HG02678 (cell line): ENCODE data around the gene LCE6A.

Experiments used
- ATAC-seq: cut with Tn5 transposase; IDR thresholded peaks from one replicate; pipeline ENCODE4 v1.9.1; 2021; ENCODE audit warnings: mild to moderate bottlenecking, moderate library complexity; ENCODE audit not compliant: unreplicated experiment

The LCE6A gene

GRCh38 chr1:152842556-152842955 lies at the start of gene LCE6A:
Gene LCE6A (plus strand): TSS chr1:152842856. CDS start chr1:152843521, 665 bp downstream.
- no peak for ATAC-seq

- ATAC-seq = no peak
Observed at GRCh38 chr1:152795686-152796085, 47.0 kb upstream of the LCE6A start.

GRCh38 chr1:152796421-152796820 lies 46.2 kb upstream of the LCE6A start, which contains the start of gene LCE1D:
Gene LCE1D (plus strand): TSS chr1:152796721. CDS start chr1:152797795, 1,074 bp downstream.
- no peak for ATAC-seq

- ATAC-seq = no peak
Observed at GRCh38 chr1:152801333-152801732, 41.3 kb upstream of the LCE6A start.

- no peak for ATAC-seq
Observed at GRCh38 chr1:152806576-152806975, 36.1 kb upstream of the LCE6A start, which contains the start of gene LCE1C. Gene LCE1C (minus strand): TSS chr1:152806651. CDS start chr1:152805478, 1,173 bp downstream.

GRCh38 chr1:152811050-152811449 lies 31.6 kb upstream of the LCE6A start:
- ATAC-seq = no peak

- no peak for ATAC-seq
Observed at GRCh38 chr1:152811671-152812070, 31.0 kb upstream of the LCE6A start, which contains the start of gene LCE1B. Gene LCE1B (plus strand): TSS chr1:152811971. CDS start chr1:152812447, 476 bp downstream.

- no peak for ATAC-seq
Observed at GRCh38 chr1:152817309-152817708, 25.3 kb upstream of the LCE6A start.

- ATAC-seq = no peak
Observed at GRCh38 chr1:152823294-152823693, 19.4 kb upstream of the LCE6A start.

GRCh38 chr1:152824964-152825363 lies 17.7 kb upstream of the LCE6A start:
- ATAC-seq = no peak

- no peak for ATAC-seq
Observed at GRCh38 chr1:152827173-152827572, 15.5 kb upstream of the LCE6A start, which contains the start of gene LCE1A. Gene LCE1A (plus strand): TSS chr1:152827473. CDS start chr1:152827473, 0 bp downstream.

- no peak for ATAC-seq
Observed at GRCh38 chr1:152836870-152837269, 5.8 kb upstream of the LCE6A start.

- no peak for ATAC-seq
Observed at GRCh38 chr1:152855661-152856060, 13.0 kb downstream of the LCE6A start.

- ATAC-seq = no peak
Observed at GRCh38 chr1:152858062-152858461, 15.4 kb downstream of the LCE6A start.

GRCh38 chr1:152859696-152860095 lies 17.0 kb downstream of the LCE6A start, which contains the start of gene LCE7A:
Gene LCE7A (plus strand): TSS chr1:152859996. CDS start chr1:152860698, 702 bp downstream.
- no peak for ATAC-seq

GRCh38 chr1:152860129-152860528 lies 17.5 kb downstream of the LCE6A start:
- ATAC-seq = no peak

GRCh38 chr1:152861374-152861773 lies 18.7 kb downstream of the LCE6A start:
- ATAC-seq = no peak

- ATAC-seq = no peak
Observed at GRCh38 chr1:152864443-152864842, 21.8 kb downstream of the LCE6A start.

- ATAC-seq = no peak
Observed at GRCh38 chr1:152866321-152866720, 23.7 kb downstream of the LCE6A start.

- peak; percentile 70 for ATAC-seq
Observed at GRCh38 chr1:152869808-152870419, 27.3 kb downstream of the LCE6A start.

GRCh38 chr1:152870831-152871730 lies 28.4 kb downstream of the LCE6A start:
- ATAC-seq = no peak

- no peak for ATAC-seq
Observed at GRCh38 chr1:152871731-152872126, 29.1 kb downstream of the LCE6A start.
